CD4-positive, alpha-beta T cell (primary cell): ENCODE measurements around the gene C20orf141. TPM values are rescaled to one million over a fixed set of nuclear protein-coding genes. Genes with fewer than 3 reads are reported as not detected.

Experiments
- ATAC-seq: fragments of 200-7000 bp; cut with Tn5 transposase; one replicate; pipeline ENCODE4 v1.10.0; 2022; ENCODE audit warnings: mild to moderate bottlenecking; ENCODE audit not compliant: poor library complexity
- CTCF ChIA-PET: fragments of 350-600 bp; sonication (Branson Sonifier 250); formaldehyde crosslinking; loops from one replicate; lab custom pipeline; 2021; ENCODE audit warnings: antibody characterized with exemption, inconsistent platforms; lab: Charles Lee
- POLR2A ChIA-PET: fragments of 350-600 bp; sonication (Branson Sonifier 250); formaldehyde crosslinking; loops from one replicate; lab custom pipeline; 2021; ENCODE audit warnings: antibody characterized with exemption, inconsistent platforms; lab: Charles Lee
- DNase-seq, 14 experiments: peaks; one replicate each; pipeline ENCODE4 v3.0.0-alpha.2; 2013 to 2020; ENCODE audit warnings: mixed read lengths in 2 of 14
- H3K27ac ChIP-seq, 2 donors: one replicate each; pipeline versions ENCODE4 v1.5.1 to v1.7.0; 2013; ENCODE audit warnings: low read length in 2 of 2, low read depth in 1 of 2, mild to moderate bottlenecking in 1 of 2
- H3K27me3 ChIP-seq, 2 experiments: 1 replicate in 1 of 2; 2 replicates in 1 of 2; pipeline versions ENCODE4 v1.6.1 to v1.7.0; 2013; ENCODE audit warnings: low read length in 2 of 2, control low read depth in 1 of 2, mild to moderate bottlenecking in 1 of 2, moderate library complexity in 1 of 2; ENCODE audit not compliant: insufficient read depth in 2 of 2, control insufficient read depth in 1 of 2
- H3K36me3 ChIP-seq: one replicate; pipeline ENCODE4 v1.6.1; 2013; ENCODE audit warnings: low read length, control low read depth; ENCODE audit not compliant: insufficient read depth
- H3K4me1 ChIP-seq: one replicate; pipeline ENCODE4 v1.6.1; 2013; ENCODE audit warnings: low read length, control low read depth; ENCODE audit not compliant: insufficient read depth
- H3K4me3 ChIP-seq: one replicate; pipeline ENCODE4 v1.5.1; 2013; ENCODE audit warnings: mild to moderate bottlenecking, low read length, moderate library complexity
- H3K9me3 ChIP-seq, 2 experiments: 1 replicate in 1 of 2; 2 replicates in 1 of 2; pipeline versions ENCODE4 v1.6.1 to v1.7.0; 2013; ENCODE audit warnings: low read length in 2 of 2, mild to moderate bottlenecking in 2 of 2, control low read depth in 1 of 2, moderate library complexity in 1 of 2; ENCODE audit not compliant: control insufficient read depth in 1 of 2, insufficient read depth in 1 of 2
- H3K27ac Mint-ChIP-seq: one replicate; pipeline ENCODE4 v1.8.0; 2020; ENCODE audit warnings: mixed read lengths
- H3K27me3 Mint-ChIP-seq: one replicate; pipeline ENCODE4 v1.8.0; 2021; ENCODE audit warnings: mixed read lengths
- H3K36me3 Mint-ChIP-seq: one replicate; pipeline ENCODE4 v1.8.0; 2021; ENCODE audit warnings: low read depth, mixed read lengths
- H3K4me1 Mint-ChIP-seq: one replicate; pipeline ENCODE4 v1.8.0; 2021; ENCODE audit warnings: low read depth, mixed read lengths
- H3K4me3 Mint-ChIP-seq: one replicate; pipeline ENCODE4 v1.8.0; 2020; ENCODE audit warnings: mild to moderate bottlenecking, mixed read lengths
- H3K9me3 Mint-ChIP-seq: one replicate; pipeline ENCODE4 v1.8.0; 2020; ENCODE audit warnings: mixed read lengths
- CTCF ChIP-seq: fragments of 200-600 bp; IDR thresholded peaks from one replicate; pipeline ENCODE4 v1.8.0; 2022; ENCODE audit warnings: antibody characterized with exemption, mild to moderate bottlenecking
- intact Hi-C, 2 experiments: fragments of 100-400 bp; cut with DNase I in 1 of 2; cut with micrococcal nuclease in 1 of 2; formaldehyde crosslinking; loops; one replicate each; pipeline versions ENCODE4 v1.15.1 to v1.9.0; 2023 to 2025; cut with DNase I, micrococcal nuclease
- total RNA-seq, 174 experiments: library from RNA in 2 of 174; stranded (reverse) in 2 of 174; gene quantifications; one replicate each; pipeline ENCODE4 v1.2.3 and lab custom pipeline; 2021 to 2026

C20orf141 gene
- total RNA-seq, 2 experiments from 2014 or later: not detected

- no peaks in the 10 kb centered on the region for H3K36me3 Mint-ChIP-seq
- ATAC-seq: no peak
- H3K4me1 ChIP-seq: no peaks in the 10 kb centered on the region
- TF ChIP-seq CTCF: no peak
- DNase-seq: no peak
- no peak overlapping the region for H3K4me3 Mint-ChIP-seq
- H3K27me3 ChIP-seq: no peaks in the 10 kb centered on the region
- H3K9me3 ChIP-seq: peaks cover 0 to 5% of the 10 kb centered on the region in 2 experiments
- CTCF ChIA-PET: no interaction called here
- H3K27me3 Mint-ChIP-seq: peaks cover 27% of the 10 kb centered on the region
- no peak overlapping the region for H3K27ac Mint-ChIP-seq
- no peaks in the 10 kb centered on the region for H3K9me3 Mint-ChIP-seq
- no peaks in the 10 kb centered on the region for H3K36me3 ChIP-seq
- intact Hi-C loops: no loop called here
- POLR2A ChIA-PET: no interaction called here
- no peak overlapping the region for H3K4me3 ChIP-seq
- H3K4me1 Mint-ChIP-seq: no peaks in the 10 kb centered on the region
- H3K27ac ChIP-seq: no peak overlapping the region
These were observed 36.0 kb upstream of the C20orf141 start for GRCh38 chr20:2778602-2779321.

- peaks cover 0 to 2% of the 10 kb centered on the region in 2 experiments for H3K9me3 ChIP-seq
- no peak overlapping the region for H3K4me3 ChIP-seq
- H3K4me1 ChIP-seq: no peaks in the 10 kb centered on the region
- Mint-ChIP-seq H3K27ac (no peak overlapping the region), H3K27me3 (peaks cover 32% of the 10 kb centered on the region), H3K4me3 (no peak overlapping the region), H3K36me3 (no peaks in the 10 kb centered on the region), H3K4me1 (no peaks in the 10 kb centered on the region), H3K9me3 (no peaks in the 10 kb centered on the region)
- POLR2A ChIA-PET: no interaction called here
- ATAC-seq (no peak), DNase-seq (no peak)
- H3K27me3 ChIP-seq: no peaks in the 10 kb centered on the region
- no peak for TF ChIP-seq CTCF
- H3K36me3 ChIP-seq: no peaks in the 10 kb centered on the region
- H3K27ac ChIP-seq: no peak overlapping the region
- intact Hi-C loops: no loop called here
- CTCF ChIA-PET: no interaction called here
These were observed 33.8 kb upstream of the C20orf141 start for GRCh38 chr20:2780948-2781347.

- Histone ChIP-seq H3K36me3 (no peaks in the 10 kb centered on the region), H3K27ac (no peak overlapping the region), H3K27me3 (no peaks in the 10 kb centered on the region), H3K4me3 (no peak overlapping the region), H3K4me1 (no peaks in the 10 kb centered on the region), H3K9me3 (peaks cover 0 to 8% of the 10 kb centered on the region in 2 experiments)
- no peak overlapping the region for H3K4me3 Mint-ChIP-seq
- intact Hi-C loops: no loop called here
- H3K4me1 Mint-ChIP-seq: no peaks in the 10 kb centered on the region
- TF ChIP-seq CTCF: no peak
- ChIA-PET POLR2A (no interaction called here), CTCF (no interaction called here)
- no peak for DNase-seq
- no peak for ATAC-seq
- H3K27me3 Mint-ChIP-seq: peaks cover 27% of the 10 kb centered on the region
- no peaks in the 10 kb centered on the region for H3K36me3 Mint-ChIP-seq
- no peaks in the 10 kb centered on the region for H3K9me3 Mint-ChIP-seq
- no peak overlapping the region for H3K27ac Mint-ChIP-seq
These were observed 30.8 kb upstream of the C20orf141 start for GRCh38 chr20:2783908-2784566.
